ENCODE results near the gene TMC7. TPM values are rescaled to one million over a fixed set of nuclear protein-coding genes. Genes with fewer than 3 reads are reported as not detected.
"Not testable (repeated sequence)": the region's sequence is repeated elsewhere in the genome, so short reads cannot be mapped to it uniquely, and the experiment has no call there.

The TMC7 gene
- total RNA-seq, 1 experiment from 2014 or later = not detected

DNA sequence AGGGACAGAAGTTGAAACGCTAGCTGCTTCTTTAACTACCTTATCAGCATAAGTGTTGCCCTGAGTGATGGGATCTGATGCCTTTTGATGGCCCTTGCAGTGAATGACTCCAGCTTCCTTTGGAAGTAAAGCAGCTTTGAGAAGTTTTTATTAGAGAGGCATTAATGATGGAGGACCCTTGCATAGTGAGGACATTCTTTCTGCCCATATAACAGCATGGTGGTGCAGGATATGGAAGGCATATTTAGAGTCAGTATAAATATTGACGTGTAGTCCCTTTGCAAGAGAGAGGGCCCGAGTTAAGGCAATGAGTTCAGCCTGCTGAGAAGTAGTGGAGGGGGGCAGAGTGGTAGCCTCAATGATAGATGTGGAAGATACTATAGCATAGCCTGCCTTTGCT lies 9.8 kb downstream of the TMC7 start:
- H3K4me1 ChIP-seq (ENCODE audit: low read length); H3K4me2 ChIP-seq (ENCODE audit: low read depth, low read length, poor library complexity, severe bottlenecking); H3K9me3 ChIP-seq (ENCODE audit: low read length); H3K36me3 ChIP-seq (ENCODE audit: insufficient read depth, low read length); H3K9ac ChIP-seq (ENCODE audit: low read length); H3K4me3 ChIP-seq (ENCODE audit: low read length); H2AFZ ChIP-seq (ENCODE audit: low read length); H3K27ac ChIP-seq (ENCODE audit: low read length); H3K27me3 ChIP-seq (ENCODE audit: low read length); H3K9me2 ChIP-seq (replicated peaks; ENCODE audit: insufficient read depth, low read length); H4K20me1 ChIP-seq (ENCODE audit: insufficient read depth, low read depth, low read length); H3K79me2 ChIP-seq (ENCODE audit: low read length); DNase-seq: not testable (repeated sequence)

DNA sequence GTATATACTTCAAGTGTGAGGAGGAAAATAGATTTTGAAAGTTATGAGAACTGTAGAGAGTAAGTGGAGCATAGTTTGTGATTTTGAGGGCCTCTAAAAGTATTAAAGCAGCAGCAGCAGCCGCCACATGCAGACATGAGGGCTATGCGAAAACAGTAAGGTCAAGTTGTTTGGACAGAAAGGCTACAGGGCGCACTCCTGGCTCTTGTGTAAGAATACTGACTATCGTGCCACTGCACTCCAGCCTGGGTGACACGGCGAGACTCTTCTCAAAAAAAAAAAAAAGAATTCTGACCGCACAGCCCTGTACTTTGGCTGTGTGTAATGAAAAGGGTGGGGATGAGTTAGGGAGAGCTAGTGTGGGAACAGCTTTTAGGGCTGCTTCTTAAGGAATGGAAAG lies 10.4 kb downstream of the TMC7 start:
- not testable (repeated sequence) for H3K27me3 ChIP-seq (ENCODE audit: low read length); H3K36me3 ChIP-seq (ENCODE audit: insufficient read depth, low read length); H3K4me2 ChIP-seq (ENCODE audit: low read depth, low read length, poor library complexity, severe bottlenecking); H2AFZ ChIP-seq (ENCODE audit: low read length); H3K4me1 ChIP-seq (ENCODE audit: low read length); H3K9ac ChIP-seq (ENCODE audit: low read length); H4K20me1 ChIP-seq (ENCODE audit: insufficient read depth, low read depth, low read length); H3K79me2 ChIP-seq (ENCODE audit: low read length); H3K9me3 ChIP-seq (ENCODE audit: low read length); H3K27ac ChIP-seq (ENCODE audit: low read length); H3K9me2 ChIP-seq (replicated peaks; ENCODE audit: insufficient read depth, low read length); DNase-seq; H3K4me3 ChIP-seq (ENCODE audit: low read length)

- H3K27me3 ChIP-seq (ENCODE audit: low read length); H3K9ac ChIP-seq (ENCODE audit: low read length); H3K4me3 ChIP-seq (ENCODE audit: low read length); H3K36me3 ChIP-seq (ENCODE audit: insufficient read depth, low read length); H3K9me2 ChIP-seq (replicated peaks; ENCODE audit: insufficient read depth, low read length); DNase-seq; H3K79me2 ChIP-seq (ENCODE audit: low read length); H2AFZ ChIP-seq (ENCODE audit: low read length); H3K9me3 ChIP-seq (ENCODE audit: low read length); H3K4me1 ChIP-seq (ENCODE audit: low read length); H3K4me2 ChIP-seq (ENCODE audit: low read depth, low read length, poor library complexity, severe bottlenecking); H4K20me1 ChIP-seq (ENCODE audit: insufficient read depth, low read depth, low read length); H3K27ac ChIP-seq (ENCODE audit: low read length): not testable (repeated sequence)
These were observed 11.7 kb downstream of the TMC7 start for GRCh38 chr16:18995406-18995805.

- H3K4me3 ChIP-seq (ENCODE audit: low read length); H3K9ac ChIP-seq (ENCODE audit: low read length); H4K20me1 ChIP-seq (ENCODE audit: insufficient read depth, low read depth, low read length); H3K4me2 ChIP-seq (ENCODE audit: low read depth, low read length, poor library complexity, severe bottlenecking); H3K27ac ChIP-seq (ENCODE audit: low read length); H3K9me2 ChIP-seq (replicated peaks; ENCODE audit: insufficient read depth, low read length); H2AFZ ChIP-seq (ENCODE audit: low read length); H3K36me3 ChIP-seq (ENCODE audit: insufficient read depth, low read length); H3K9me3 ChIP-seq (ENCODE audit: low read length); H3K79me2 ChIP-seq (ENCODE audit: low read length); H3K27me3 ChIP-seq (ENCODE audit: low read length); H3K4me1 ChIP-seq (ENCODE audit: low read length); DNase-seq: not testable (repeated sequence)
These were observed 12.8 kb downstream of the TMC7 start for GRCh38 chr16:18996536-18996935.

GRCh38 chr16:18997001-18997400 lies 13.3 kb downstream of the TMC7 start:
- H3K4me1 ChIP-seq (ENCODE audit: low read length); H3K36me3 ChIP-seq (ENCODE audit: insufficient read depth, low read length); H3K27me3 ChIP-seq (ENCODE audit: low read length); H2AFZ ChIP-seq (ENCODE audit: low read length); H3K4me3 ChIP-seq (ENCODE audit: low read length); H3K27ac ChIP-seq (ENCODE audit: low read length); H3K4me2 ChIP-seq (ENCODE audit: low read depth, low read length, poor library complexity, severe bottlenecking); H3K9me2 ChIP-seq (replicated peaks; ENCODE audit: insufficient read depth, low read length); H3K9me3 ChIP-seq (ENCODE audit: low read length); DNase-seq; H4K20me1 ChIP-seq (ENCODE audit: insufficient read depth, low read depth, low read length); H3K9ac ChIP-seq (ENCODE audit: low read length); H3K79me2 ChIP-seq (ENCODE audit: low read length): not testable (repeated sequence)

- Histone ChIP-seq H3K36me3 (ENCODE audit: insufficient read depth, low read length) (no peaks in the 10 kb centered on the region), H3K9me2 (replicated peaks; ENCODE audit: insufficient read depth, low read length) (no peaks in the 10 kb centered on the region), H3K9me3 (ENCODE audit: low read length) (no peaks in the 10 kb centered on the region), H3K79me2 (ENCODE audit: low read length) (no peaks in the 10 kb centered on the region), H3K4me2 (ENCODE audit: low read depth, low read length, poor library complexity, severe bottlenecking) (no peak overlapping the region), H3K9ac (ENCODE audit: low read length) (no peak overlapping the region), H3K4me3 (ENCODE audit: low read length) (no peak overlapping the region), H3K27me3 (ENCODE audit: low read length) (no peaks in the 10 kb centered on the region), H3K27ac (ENCODE audit: low read length) (no peak overlapping the region), H3K4me1 (ENCODE audit: low read length) (no peaks in the 10 kb centered on the region), H4K20me1 (ENCODE audit: insufficient read depth, low read depth, low read length) (no peaks in the 10 kb centered on the region), H2AFZ (ENCODE audit: low read length) (no peak overlapping the region)
- no peak for DNase-seq
These were observed 15.3 kb downstream of the TMC7 start for GRCh38 chr16:18999045-18999393.

- H3K79me2 ChIP-seq (ENCODE audit: low read length) = no peaks in the 10 kb centered on the region
- no peak overlapping the region for H3K27ac ChIP-seq (ENCODE audit: low read length)
- no peaks in the 10 kb centered on the region for H3K9me2 ChIP-seq (replicated peaks; ENCODE audit: insufficient read depth, low read length)
- no peak overlapping the region for H3K4me2 ChIP-seq (ENCODE audit: low read depth, low read length, poor library complexity, severe bottlenecking)
- H3K27me3 ChIP-seq (ENCODE audit: low read length) = no peaks in the 10 kb centered on the region
- H3K9me3 ChIP-seq (ENCODE audit: low read length) = no peaks in the 10 kb centered on the region
- H3K4me1 ChIP-seq (ENCODE audit: low read length) = no peaks in the 10 kb centered on the region
- DNase-seq = no peak
- H2AFZ ChIP-seq (ENCODE audit: low read length) = no peak overlapping the region
- no peaks in the 10 kb centered on the region for H4K20me1 ChIP-seq (ENCODE audit: insufficient read depth, low read depth, low read length)
- no peaks in the 10 kb centered on the region for H3K36me3 ChIP-seq (ENCODE audit: insufficient read depth, low read length)
- H3K9ac ChIP-seq (ENCODE audit: low read length) = no peak overlapping the region
- H3K4me3 ChIP-seq (ENCODE audit: low read length) = no peak overlapping the region
These were observed 18.1 kb downstream of the TMC7 start for GRCh38 chr16:19001788-19002187.

- Histone ChIP-seq H3K4me1 (ENCODE audit: low read length) (no peaks in the 10 kb centered on the region), H3K9me2 (replicated peaks; ENCODE audit: insufficient read depth, low read length) (no peaks in the 10 kb centered on the region), H3K36me3 (ENCODE audit: insufficient read depth, low read length) (no peaks in the 10 kb centered on the region), H3K4me3 (ENCODE audit: low read length) (no peak overlapping the region), H2AFZ (ENCODE audit: low read length) (no peak overlapping the region), H3K79me2 (ENCODE audit: low read length) (no peaks in the 10 kb centered on the region), H4K20me1 (ENCODE audit: insufficient read depth, low read depth, low read length) (no peaks in the 10 kb centered on the region), H3K9ac (ENCODE audit: low read length) (no peak overlapping the region), H3K27me3 (ENCODE audit: low read length) (no peaks in the 10 kb centered on the region), H3K27ac (ENCODE audit: low read length) (no peak overlapping the region), H3K9me3 (ENCODE audit: low read length) (no peaks in the 10 kb centered on the region), H3K4me2 (ENCODE audit: low read depth, low read length, poor library complexity, severe bottlenecking) (no peak overlapping the region)
- DNase-seq = no peak
These were observed 20.2 kb downstream of the TMC7 start for GRCh38 chr16:19003935-19004334.
